HCT116 (cell line): ENCODE results near the gene KCNH5. TPM values are rescaled to one million over a fixed set of nuclear protein-coding genes. Genes with fewer than 3 reads are reported as not detected.

Experiments used
- ATAC-seq: fragments of 200-7000 bp; cut with Tn5 transposase; 2 replicates; pipeline ENCODE4 v1.9.1; 2020; ENCODE audit warnings: mild to moderate bottlenecking, moderate library complexity
- BruUV-seq: library from RNA; stranded (reverse); fragments of 400-500 nt; replicated peaks from 2 replicates; lab custom pipeline; 2021; lab: Mats Ljungman, UMichigan
- CTCF ChIA-PET: fragments of 300-600 bp; sonication (Branson Sonifier 250); formaldehyde crosslinking; loops from one replicate; lab custom pipeline; 2021; ENCODE audit warnings: antibody characterized with exemption; lab: Charles Lee
- POLR2A ChIA-PET: fragments of 300-600, 350-600 bp; sonication (Branson Sonifier 250); formaldehyde crosslinking; loops from one replicate; lab custom pipeline; 2021; ENCODE audit warnings: antibody characterized with exemption; lab: Charles Lee
- RAD21 ChIA-PET, 2 experiments: fragments of 300-600 bp; sonication (Branson Sonifier 250); formaldehyde crosslinking; loops; one replicate each; lab custom pipeline; 2023; ENCODE audit warnings: low total read pairs in 2 of 2; ENCODE audit not compliant: uncharacterized antibody in 2 of 2, unreplicated experiment in 2 of 2, low non-redundant PET in 1 of 2; lab: Charles Lee
- DNase-seq: peaks from one replicate; pipeline ENCODE4 v3.0.0-alpha.2; 2010; ENCODE audit warnings: low read depth, low spot score
- H2AFZ ChIP-seq: fragments of 200-600 bp; shearing (Covaris generic), sonication (generic); 2 replicates; pipeline ENCODE4 v1.6.1; 2017; ENCODE audit warnings: low read depth, mixed run types, mixed read lengths, antibody characterized with exemption, low read length; ENCODE audit not compliant: poor library complexity, severe bottlenecking
- H3K27ac ChIP-seq: 2 replicates; pipeline ENCODE4 v1.5.1; 2012; ENCODE audit warnings: low read depth, low read length
- H3K27me3 ChIP-seq: fragments of 200-600 bp; sonication (generic); 2 replicates; pipeline ENCODE4 v1.6.1; 2016; ENCODE audit warnings: mixed run types, low read length, mixed read lengths; ENCODE audit not compliant: insufficient read depth
- H3K36me3 ChIP-seq, 2 experiments: fragments of 200-500 bp in 1 of 2; fragments of 200-600 bp in 1 of 2; sonication (Bioruptor generic) in 1 of 2; sonication (generic) in 1 of 2; 2 replicates each; pipeline versions ENCODE4 v1.5.1 to v1.6.1; 2014 to 2016; ENCODE audit warnings: low read length in 2 of 2, inconsistent platforms in 1 of 2, mixed read lengths in 1 of 2, mixed run types in 1 of 2; ENCODE audit not compliant: insufficient read depth in 2 of 2, control insufficient read depth in 1 of 2
- H3K4me1 ChIP-seq, 2 experiments: fragments of 200-600 bp in 1 of 2; sonication (generic) in 1 of 2; 2 replicates each; pipeline versions ENCODE4 v1.5.1 to v1.6.1; 2012 to 2017; ENCODE audit warnings: low read length in 2 of 2, inconsistent platforms in 1 of 2, mild to moderate bottlenecking in 1 of 2, mixed read lengths in 1 of 2, mixed run types in 1 of 2, moderate library complexity in 1 of 2; ENCODE audit not compliant: insufficient read depth in 2 of 2, control insufficient read depth in 1 of 2
- H3K4me2 ChIP-seq: fragments of 200-600 bp; sonication (generic); 2 replicates; pipeline ENCODE4 v1.6.1; 2017; ENCODE audit warnings: mixed run types, low read length, mixed read lengths
- H3K4me3 ChIP-seq, 2 experiments: fragments of 200-600 bp in 1 of 2; sonication (generic) in 1 of 2; replicated peaks in 1 of 2; 2 replicates each; pipeline ENCODE4 v1.5.1; 2011 to 2016; ENCODE audit warnings: low read length in 2 of 2, control low read depth in 1 of 2, low read depth in 1 of 2, mild to moderate bottlenecking in 1 of 2, mixed read lengths in 1 of 2, mixed run types in 1 of 2
- H3K79me2 ChIP-seq: fragments of 200-600 bp; sonication (generic); 2 replicates; pipeline ENCODE4 v1.6.1; 2017; ENCODE audit warnings: mild to moderate bottlenecking, mixed run types, low read length, moderate library complexity, mixed read lengths; ENCODE audit not compliant: insufficient read depth
- H3K9ac ChIP-seq: fragments of 200-600 bp; sonication (generic); 2 replicates; pipeline ENCODE4 v1.6.1; 2016; ENCODE audit warnings: low read length, mixed read lengths
- H3K9me2 ChIP-seq: fragments of 200-600 bp; sonication (generic), shearing (Covaris generic); 2 replicates; pipeline ENCODE4 v1.6.1; 2017; ENCODE audit warnings: mixed run types, mild to moderate bottlenecking, moderate library complexity; ENCODE audit not compliant: insufficient read depth
- H3K9me3 ChIP-seq, 2 experiments: fragments of 200-500 bp in 1 of 2; fragments of 200-600 bp in 1 of 2; sonication (Bioruptor generic) in 1 of 2; sonication (generic) in 1 of 2; 2 replicates each; pipeline ENCODE4 v1.6.1; 2014 to 2017; ENCODE audit warnings: low read length in 2 of 2, mixed read lengths in 2 of 2, inconsistent platforms in 1 of 2, low read depth in 1 of 2, mild to moderate bottlenecking in 1 of 2, mixed run types in 1 of 2, moderate library complexity in 1 of 2; ENCODE audit not compliant: control insufficient read depth in 1 of 2, insufficient read depth in 1 of 2
- H4K20me1 ChIP-seq: fragments of 200-600 bp; sonication (generic), shearing (Covaris generic); 2 replicates; pipeline ENCODE4 v1.6.1; 2017; ENCODE audit warnings: mixed run types, mild to moderate bottlenecking, moderate library complexity; ENCODE audit not compliant: insufficient read depth
- CBX3 ChIP-seq: IDR thresholded peaks from 2 replicates; pipeline ENCODE4 v1.6.1; 2012; ENCODE audit warnings: low read depth
- CEBPB ChIP-seq: IDR thresholded peaks from 2 replicates; pipeline ENCODE4 v1.6.1; 2012; ENCODE audit warnings: low read depth
- EGR1 ChIP-seq: IDR thresholded peaks from 2 replicates; pipeline ENCODE4 v1.6.1; 2012; ENCODE audit warnings: low read depth
- ELF1 ChIP-seq: IDR thresholded peaks from 2 replicates; pipeline ENCODE4 v1.6.1; 2012; ENCODE audit warnings: low read depth, borderline replicate concordance
- EZH2 ChIP-seq: fragments of 200-600 bp; sonication (generic); IDR thresholded peaks from 2 replicates; pipeline ENCODE4 v1.6.1; 2017; ENCODE audit warnings: antibody characterized with exemption, mixed run types
- FOSL1 ChIP-seq: IDR thresholded peaks from 2 replicates; pipeline ENCODE4 v1.6.1; 2012; ENCODE audit warnings: low read depth
- JUND ChIP-seq: IDR thresholded peaks from 2 replicates; pipeline ENCODE4 v1.6.1; 2012
- POLR2A ChIP-seq: IDR thresholded peaks from 2 replicates; pipeline ENCODE4 v1.7.0; 2011; ENCODE audit warnings: borderline replicate concordance; ENCODE audit not compliant: insufficient read depth, insufficient read length; ENCODE audit errors: extremely low read depth
- POLR2AphosphoS5 ChIP-seq: IDR thresholded peaks from 2 replicates; pipeline ENCODE4 v1.6.1; 2011; ENCODE audit warnings: mild to moderate bottlenecking, low read depth, low read length, moderate library complexity
- RAD21 ChIP-seq: IDR thresholded peaks from 2 replicates; pipeline ENCODE4 v1.6.1; 2012; ENCODE audit warnings: low read depth, mild to moderate bottlenecking
- SIN3A ChIP-seq: IDR thresholded peaks from 2 replicates; pipeline ENCODE4 v1.6.1; 2012; ENCODE audit warnings: low read depth
- SP1 ChIP-seq: IDR thresholded peaks from 2 replicates; pipeline ENCODE4 v1.6.1; 2012; ENCODE audit warnings: low read depth
- SRF ChIP-seq: IDR thresholded peaks from 2 replicates; pipeline ENCODE4 v1.6.1; 2012; ENCODE audit warnings: low read depth
- YY1 ChIP-seq: IDR thresholded peaks from 2 replicates; pipeline ENCODE4 v1.6.1; 2011; ENCODE audit warnings: low read length, low read depth, moderate library complexity, mild to moderate bottlenecking; ENCODE audit not compliant: insufficient replicate concordance; ENCODE audit errors: extremely low read depth
- ZNF274 ChIP-seq: fragments of 200-500 bp; sonication (Bioruptor generic); IDR thresholded peaks from 2 replicates; pipeline ENCODE4 v1.6.1; 2014; ENCODE audit warnings: mild to moderate bottlenecking, low read depth, low read length, inconsistent platforms
- intact Hi-C: fragments of 100-400 bp; cut with micrococcal nuclease; formaldehyde crosslinking; loops from 2 replicates; pipeline ENCODE4 v1.10.0; 2022
- total RNA-seq: library from RNA; stranded (reverse); gene quantifications from one replicate; pipeline ENCODE4 v1.2.1, GENCODE V29; 2021; ENCODE audit not compliant: unreplicated experiment
- TF ChIP-seq, protein P1 (sequence below): IDR thresholded peaks from 2 replicates; pipeline ENCODE4 v1.6.1; 2011; ENCODE audit warnings: mild to moderate bottlenecking, low read length, moderate library complexity; ENCODE audit not compliant: insufficient replicate concordance; ENCODE audit errors: extremely low read depth
- TF ChIP-seq, protein P2 (sequence below): IDR thresholded peaks from 2 replicates; pipeline ENCODE4 v1.6.1; 2012
- TF ChIP-seq, protein P3 (sequence below), 3 experiments: fragments of 200-600 bp in 1 of 3; sonication (generic) in 1 of 3; IDR thresholded peaks in 2 of 3; conservative IDR thresholded peaks in 1 of 3; 2 replicates each; pipeline ENCODE4 v1.5.1; 2012 to 2017; ENCODE audit warnings: low read depth in 2 of 3, low read length in 2 of 3, antibody characterized with exemption in 1 of 3, borderline replicate concordance in 1 of 3, control low read depth in 1 of 3, mild to moderate bottlenecking in 1 of 3, mixed read lengths in 1 of 3, mixed run types in 1 of 3, moderate library complexity in 1 of 3; ENCODE audit not compliant: insufficient read depth in 1 of 3
- TF ChIP-seq, protein P4 (sequence below): IDR thresholded peaks from 2 replicates; pipeline ENCODE4 v1.6.1; 2012

Gene KCNH5
- total RNA-seq, 1 experiment from 2014 or later, result not detected

DNA sequence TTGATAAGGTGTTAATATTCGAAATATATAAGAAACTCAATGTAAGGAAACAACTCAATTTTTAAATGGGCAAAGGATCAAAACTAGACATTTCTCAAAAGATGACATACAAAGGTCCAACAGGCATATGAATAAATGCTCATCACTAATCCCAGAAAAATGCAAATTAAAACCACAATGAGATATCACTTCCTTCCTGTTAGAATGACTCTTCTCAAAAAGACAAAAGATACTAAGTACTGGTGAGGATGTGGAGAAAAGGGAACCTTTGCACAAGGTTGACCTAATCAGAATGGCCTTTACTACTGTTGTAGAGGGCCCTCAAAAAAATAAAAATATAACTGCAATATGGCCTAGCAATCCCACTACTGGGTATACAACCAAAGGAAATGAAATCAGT, 383.4 kb downstream of the KCNH5 start (continued):
- TF ChIP-seq, protein P1, sequence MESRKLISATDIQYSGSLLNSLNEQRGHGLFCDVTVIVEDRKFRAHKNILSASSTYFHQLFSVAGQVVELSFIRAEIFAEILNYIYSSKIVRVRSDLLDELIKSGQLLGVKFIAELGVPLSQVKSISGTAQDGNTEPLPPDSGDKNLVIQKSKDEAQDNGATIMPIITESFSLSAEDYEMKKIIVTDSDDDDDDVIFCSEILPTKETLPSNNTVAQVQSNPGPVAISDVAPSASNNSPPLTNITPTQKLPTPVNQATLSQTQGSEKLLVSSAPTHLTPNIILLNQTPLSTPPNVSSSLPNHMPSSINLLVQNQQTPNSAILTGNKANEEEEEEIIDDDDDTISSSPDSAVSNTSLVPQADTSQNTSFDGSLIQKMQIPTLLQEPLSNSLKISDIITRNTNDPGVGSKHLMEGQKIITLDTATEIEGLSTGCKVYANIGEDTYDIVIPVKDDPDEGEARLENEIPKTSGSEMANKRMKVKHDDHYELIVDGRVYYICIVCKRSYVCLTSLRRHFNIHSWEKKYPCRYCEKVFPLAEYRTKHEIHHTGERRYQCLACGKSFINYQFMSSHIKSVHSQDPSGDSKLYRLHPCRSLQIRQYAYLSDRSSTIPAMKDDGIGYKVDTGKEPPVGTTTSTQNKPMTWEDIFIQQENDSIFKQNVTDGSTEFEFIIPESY, result no peak
- TF ChIP-seq POLR2A (no peak), POLR2AphosphoS5 (no peak), JUND (no peak), YY1 (no peak), EGR1 (no peak)
- TF ChIP-seq, protein P2, sequence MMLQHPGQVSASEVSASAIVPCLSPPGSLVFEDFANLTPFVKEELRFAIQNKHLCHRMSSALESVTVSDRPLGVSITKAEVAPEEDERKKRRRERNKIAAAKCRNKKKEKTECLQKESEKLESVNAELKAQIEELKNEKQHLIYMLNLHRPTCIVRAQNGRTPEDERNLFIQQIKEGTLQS, result no peak
- TF ChIP-seq, protein P3, sequence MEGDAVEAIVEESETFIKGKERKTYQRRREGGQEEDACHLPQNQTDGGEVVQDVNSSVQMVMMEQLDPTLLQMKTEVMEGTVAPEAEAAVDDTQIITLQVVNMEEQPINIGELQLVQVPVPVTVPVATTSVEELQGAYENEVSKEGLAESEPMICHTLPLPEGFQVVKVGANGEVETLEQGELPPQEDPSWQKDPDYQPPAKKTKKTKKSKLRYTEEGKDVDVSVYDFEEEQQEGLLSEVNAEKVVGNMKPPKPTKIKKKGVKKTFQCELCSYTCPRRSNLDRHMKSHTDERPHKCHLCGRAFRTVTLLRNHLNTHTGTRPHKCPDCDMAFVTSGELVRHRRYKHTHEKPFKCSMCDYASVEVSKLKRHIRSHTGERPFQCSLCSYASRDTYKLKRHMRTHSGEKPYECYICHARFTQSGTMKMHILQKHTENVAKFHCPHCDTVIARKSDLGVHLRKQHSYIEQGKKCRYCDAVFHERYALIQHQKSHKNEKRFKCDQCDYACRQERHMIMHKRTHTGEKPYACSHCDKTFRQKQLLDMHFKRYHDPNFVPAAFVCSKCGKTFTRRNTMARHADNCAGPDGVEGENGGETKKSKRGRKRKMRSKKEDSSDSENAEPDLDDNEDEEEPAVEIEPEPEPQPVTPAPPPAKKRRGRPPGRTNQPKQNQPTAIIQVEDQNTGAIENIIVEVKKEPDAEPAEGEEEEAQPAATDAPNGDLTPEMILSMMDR (IDR thresholded peaks at IDR 0.05 in 2 of 3, conservative IDR thresholded peaks at IDR 0.05 in 1 of 3; ENCODE audit: borderline replicate concordance in 1 of 3, insufficient read depth in 1 of 3, low read depth in 2 of 3, low read length in 2 of 3), result no peak
- TF ChIP-seq, protein P4, sequence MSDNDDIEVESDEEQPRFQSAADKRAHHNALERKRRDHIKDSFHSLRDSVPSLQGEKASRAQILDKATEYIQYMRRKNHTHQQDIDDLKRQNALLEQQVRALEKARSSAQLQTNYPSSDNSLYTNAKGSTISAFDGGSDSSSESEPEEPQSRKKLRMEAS, result no peak

DNA sequence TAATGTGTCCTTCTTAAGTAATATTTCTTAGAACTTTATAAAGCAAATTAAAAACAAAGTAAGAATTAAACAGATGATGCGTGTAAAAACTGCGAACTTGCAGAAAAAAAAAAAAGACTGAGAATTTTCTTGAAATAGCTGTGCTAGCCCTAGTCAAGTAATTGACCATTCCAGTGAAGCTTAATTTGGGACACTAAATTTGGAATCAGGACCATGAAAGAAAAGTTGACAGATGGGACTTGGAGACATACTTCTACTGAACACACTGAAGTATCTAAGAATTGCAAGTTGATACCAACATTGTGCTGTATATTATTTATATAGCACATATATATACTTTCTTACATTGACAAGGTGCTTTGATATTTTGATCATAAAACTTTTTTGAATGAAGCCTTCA, 386.6 kb downstream of the KCNH5 start:
- H3K79me2 ChIP-seq, result no peaks in the 10 kb centered on the region
- H3K27me3 ChIP-seq, result no peaks in the 10 kb centered on the region
- H3K27ac ChIP-seq, result no peak overlapping the region
- no peak overlapping the region for H2AFZ ChIP-seq
- no peaks in the 10 kb centered on the region for H3K4me1 ChIP-seq
- no peak overlapping the region for H3K9ac ChIP-seq
- ATAC-seq (no peak), DNase-seq (no peak)
- H3K9me2 ChIP-seq, result no peaks in the 10 kb centered on the region
- ChIA-PET CTCF (no interaction called here), POLR2A (no interaction called here), RAD21 (no interaction called here)
- H3K4me2 ChIP-seq, result no peak overlapping the region
- H3K9me3 ChIP-seq, result no peaks in the 10 kb centered on the region; a peak in 2 of 4 replicates
- H3K4me3 ChIP-seq, result no peak overlapping the region
- no TSS peak for BruUV-seq
- intact Hi-C loops, result no loop called here
- H3K36me3 ChIP-seq, result no peaks in the 10 kb centered on the region
- H4K20me1 ChIP-seq, result no peaks in the 10 kb centered on the region
- no peak for TF ChIP-seq FOSL1
- no peak for TF ChIP-seq ZNF274
- no peak for TF ChIP-seq YY1
- no peak for TF ChIP-seq EZH2
- no peak for TF ChIP-seq SIN3A
- TF ChIP-seq ELF1, result no peak
- TF ChIP-seq EGR1, result no peak
- no peak for TF ChIP-seq SRF
- TF ChIP-seq, protein P4, result no peak
- TF ChIP-seq, protein P2, result no peak
- no peak for TF ChIP-seq RAD21
- TF ChIP-seq CEBPB, result no peak
- TF ChIP-seq, protein P3 (IDR thresholded peaks at IDR 0.05 in 2 of 3, conservative IDR thresholded peaks at IDR 0.05 in 1 of 3; ENCODE audit: borderline replicate concordance in 1 of 3, insufficient read depth in 1 of 3, low read depth in 2 of 3, low read length in 2 of 3), result no peak
- no peak for TF ChIP-seq SP1
- TF ChIP-seq CBX3, result no peak
